A673 (cell line): ENCODE results near the gene KRTAP10-2.

Experiments
- CTCF ChIP-seq: fragments of 300-800, 200-600 bp; sonication (generic); conservative IDR thresholded peaks from 2 replicates; pipeline ENCODE4 v1.5.1; 2017; ENCODE audit warnings: low read depth, mild to moderate bottlenecking, antibody characterized with exemption, low read length, moderate library complexity, mixed read lengths
- EZH2 ChIP-seq: fragments of 200-600 bp; sonication (generic); IDR thresholded peaks from 2 replicates; pipeline ENCODE4 v1.6.1; 2017; ENCODE audit warnings: borderline replicate concordance, low read depth, mild to moderate bottlenecking, mixed read lengths, antibody characterized with exemption, low read length; ENCODE audit not compliant: poor library complexity, severe bottlenecking

- no peak for TF ChIP-seq CTCF
- TF ChIP-seq EZH2: no peak
These were observed 28.5 kb upstream of the KRTAP10-2 start for GRCh38 chr21:44579833-44580144.
